GDM1 (cell line): ENCODE data around the gene CACNA2D3.
"Not testable (repeated sequence)": the region's sequence is repeated elsewhere in the genome, so short reads cannot be mapped to it uniquely, and the experiment has no call there.

Experiments used
- DNase-seq: peaks from one replicate; lab custom pipeline; 2025; lab: John Stamatoyannopoulos, UW

CACNA2D3 gene

DNA sequence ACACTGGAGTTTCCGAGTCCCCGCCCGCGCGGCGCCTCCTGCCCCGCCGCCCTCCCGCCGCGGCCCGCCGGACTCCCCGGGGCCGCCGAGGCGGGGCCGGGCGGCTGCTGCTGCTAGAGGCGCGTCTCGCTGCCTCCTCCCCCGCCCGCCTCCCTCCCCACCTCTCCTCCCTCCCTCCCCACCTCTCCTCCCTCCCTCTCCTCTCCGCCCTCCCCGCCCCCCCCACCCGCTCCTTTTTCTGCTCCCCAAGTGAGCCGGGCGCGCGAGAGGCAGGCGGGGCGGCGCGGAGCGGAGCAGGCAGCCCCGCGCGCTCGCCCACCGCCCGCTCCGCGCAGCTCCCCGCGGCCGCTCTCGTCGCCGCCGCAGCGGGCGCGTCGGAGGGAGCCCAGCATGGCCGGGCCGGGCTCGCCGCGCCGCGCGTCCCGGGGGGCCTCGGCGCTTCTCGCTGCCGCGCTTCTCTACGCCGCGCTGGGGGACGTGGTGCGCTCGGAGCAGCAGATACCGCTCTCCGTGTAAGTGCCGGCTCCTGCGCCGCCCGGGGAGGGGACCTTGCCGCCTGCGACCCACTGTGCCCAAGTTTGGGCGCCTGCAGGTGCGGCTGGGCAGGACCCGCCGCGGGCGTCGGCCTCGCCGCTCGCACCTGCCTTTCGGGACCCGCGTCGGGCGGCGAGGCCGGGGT, at the start of gene CACNA2D3:
TSS of gene CACNA2D3 (plus strand) at position 229 of the 679 bp plus-strand sequence.
- DNase-seq, result no peak

DNA sequence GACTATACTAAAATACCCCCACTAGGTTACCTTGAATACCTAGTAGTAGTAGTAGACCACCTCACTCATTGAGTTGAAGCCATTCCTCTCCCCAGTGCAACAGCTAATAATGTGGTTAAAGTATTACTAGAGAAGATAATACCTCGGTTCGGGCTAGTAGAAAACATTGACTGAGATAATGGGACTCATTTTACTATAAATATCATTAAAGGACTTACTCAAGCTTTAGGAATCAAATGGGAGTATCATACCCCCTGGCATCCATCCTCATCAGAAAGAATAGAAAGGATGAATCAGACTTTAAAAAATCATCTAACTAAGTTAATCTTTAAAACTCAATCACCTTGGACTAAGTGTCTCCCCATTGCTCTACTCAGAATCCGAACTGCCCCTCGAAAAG, 49.0 kb upstream of the CACNA2D3 start:
- DNase-seq, result no peak

DNA sequence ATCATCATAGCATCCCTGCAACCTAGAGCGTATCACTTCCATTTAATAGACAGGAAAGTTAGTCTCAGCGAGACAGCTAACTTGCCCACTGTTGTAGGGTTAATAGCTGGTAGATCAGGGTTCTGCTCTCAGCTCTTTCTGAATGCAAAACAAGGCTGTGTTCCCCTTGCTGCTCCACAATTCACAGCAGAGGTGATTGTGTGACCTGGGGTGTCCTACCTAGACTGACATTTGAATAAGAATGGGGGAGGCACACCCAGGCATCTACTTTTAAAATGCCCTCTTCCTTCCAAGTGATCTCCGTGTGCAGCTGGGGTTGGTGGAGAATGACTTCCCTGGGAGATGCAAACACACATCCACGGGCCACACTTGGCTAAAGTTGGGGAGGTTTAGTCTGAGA, 43.0 kb upstream of the CACNA2D3 start:
- no peak for DNase-seq

DNA sequence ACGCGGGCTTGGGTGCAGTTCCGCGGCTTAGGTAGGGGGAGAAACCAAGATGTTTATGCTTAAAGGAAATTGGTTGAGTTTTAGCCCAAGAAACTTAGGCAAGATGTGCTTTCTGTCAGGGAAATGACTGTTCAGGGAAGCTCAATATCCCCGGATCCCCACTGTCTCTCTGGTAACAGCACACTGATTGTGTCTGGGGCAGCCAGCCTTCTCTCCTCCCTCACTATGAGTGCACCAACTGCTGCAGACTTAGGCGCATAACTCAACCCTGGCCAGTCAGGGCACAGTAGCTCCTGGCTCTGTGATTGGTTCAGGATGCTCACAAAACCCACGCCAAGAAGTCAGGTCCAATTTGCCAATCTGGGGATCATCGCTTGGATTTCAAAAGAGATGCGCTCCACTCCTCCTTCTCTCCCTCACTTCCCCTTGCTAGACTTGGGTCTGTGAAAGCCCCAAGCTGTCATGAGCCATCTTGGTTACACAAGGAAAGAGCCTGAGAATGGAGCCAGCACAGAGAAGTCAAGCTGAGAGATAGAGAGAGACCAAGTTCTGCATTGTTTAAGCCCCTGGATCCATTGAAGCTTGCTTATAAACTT, 42.5 kb upstream of the CACNA2D3 start:
- DNase-seq, result no peak

DNA sequence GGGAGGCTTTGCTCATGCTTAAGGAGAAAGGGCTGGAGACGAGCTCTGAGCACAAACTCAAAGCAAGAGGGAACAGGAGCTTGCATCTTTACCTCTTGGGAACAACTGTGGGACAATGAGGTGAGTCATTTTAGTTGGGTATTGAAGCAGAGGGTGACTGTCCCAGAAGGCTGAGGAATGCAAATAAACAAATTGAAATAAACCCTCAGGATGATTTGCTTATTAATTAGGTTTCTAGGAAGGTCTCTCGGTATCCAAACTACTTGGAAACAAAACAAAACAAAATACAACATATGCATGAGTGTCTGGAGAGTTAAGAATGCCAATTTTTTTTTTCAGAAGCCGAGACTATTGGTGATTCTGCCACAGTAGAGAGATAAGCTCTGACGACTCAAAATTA, 38.4 kb upstream of the CACNA2D3 start:
- no peak for DNase-seq

DNA sequence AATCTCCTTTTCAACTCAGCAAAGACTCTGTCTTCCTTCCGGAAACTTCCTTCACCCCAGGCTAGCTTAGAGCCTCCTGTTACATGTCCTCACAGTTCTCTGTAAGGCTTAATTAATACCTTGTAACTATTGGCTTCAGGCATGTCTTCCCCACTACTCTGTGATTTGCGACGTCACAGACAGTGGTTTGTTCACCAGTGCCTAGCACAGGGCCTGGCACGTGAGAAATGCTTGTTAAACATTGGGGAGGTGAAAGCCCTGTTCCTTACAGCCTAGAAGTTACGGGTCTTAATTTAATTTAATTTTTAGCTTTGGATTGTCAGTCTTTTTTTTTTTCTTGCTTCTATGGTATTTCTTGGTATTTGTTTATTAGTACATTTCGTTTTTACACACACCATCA, 36.4 kb upstream of the CACNA2D3 start:
- DNase-seq, result no peak

DNA sequence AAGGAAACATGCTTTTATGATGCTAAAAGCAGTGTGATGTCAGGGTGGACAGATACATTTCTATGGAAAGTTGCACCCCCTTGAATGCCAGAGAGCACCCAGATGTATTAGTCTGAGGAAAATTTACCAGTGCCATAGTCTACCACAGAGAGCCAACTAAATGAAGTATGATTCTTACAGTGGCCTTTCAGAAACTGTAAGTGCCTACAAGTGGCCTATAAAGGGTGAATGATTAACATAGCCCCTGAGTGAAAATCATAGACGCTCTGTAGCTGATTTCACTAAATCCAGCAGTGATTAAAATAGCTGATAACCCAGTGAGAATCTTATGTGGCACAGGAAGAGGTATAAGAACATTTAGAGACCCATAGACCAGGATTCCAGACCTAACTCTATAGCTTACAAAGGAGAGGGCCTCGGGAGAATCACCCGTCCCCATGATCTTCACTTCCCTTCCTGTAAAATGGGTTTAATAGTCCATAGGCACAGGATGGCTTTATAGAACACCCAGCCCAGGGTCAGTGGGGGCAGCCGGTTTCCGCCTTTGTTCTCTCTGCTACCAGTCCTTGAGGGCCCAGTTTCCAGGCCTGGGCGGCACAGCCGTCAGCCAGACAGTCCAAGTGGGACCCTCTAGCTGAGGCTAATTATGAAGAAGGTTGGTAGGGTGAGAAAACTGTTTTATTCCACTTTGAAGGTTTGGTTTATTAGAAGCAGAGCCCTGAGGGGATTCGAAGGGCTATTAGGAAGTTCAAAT, 35.5 kb upstream of the CACNA2D3 start:
- DNase-seq, result no peak

DNA sequence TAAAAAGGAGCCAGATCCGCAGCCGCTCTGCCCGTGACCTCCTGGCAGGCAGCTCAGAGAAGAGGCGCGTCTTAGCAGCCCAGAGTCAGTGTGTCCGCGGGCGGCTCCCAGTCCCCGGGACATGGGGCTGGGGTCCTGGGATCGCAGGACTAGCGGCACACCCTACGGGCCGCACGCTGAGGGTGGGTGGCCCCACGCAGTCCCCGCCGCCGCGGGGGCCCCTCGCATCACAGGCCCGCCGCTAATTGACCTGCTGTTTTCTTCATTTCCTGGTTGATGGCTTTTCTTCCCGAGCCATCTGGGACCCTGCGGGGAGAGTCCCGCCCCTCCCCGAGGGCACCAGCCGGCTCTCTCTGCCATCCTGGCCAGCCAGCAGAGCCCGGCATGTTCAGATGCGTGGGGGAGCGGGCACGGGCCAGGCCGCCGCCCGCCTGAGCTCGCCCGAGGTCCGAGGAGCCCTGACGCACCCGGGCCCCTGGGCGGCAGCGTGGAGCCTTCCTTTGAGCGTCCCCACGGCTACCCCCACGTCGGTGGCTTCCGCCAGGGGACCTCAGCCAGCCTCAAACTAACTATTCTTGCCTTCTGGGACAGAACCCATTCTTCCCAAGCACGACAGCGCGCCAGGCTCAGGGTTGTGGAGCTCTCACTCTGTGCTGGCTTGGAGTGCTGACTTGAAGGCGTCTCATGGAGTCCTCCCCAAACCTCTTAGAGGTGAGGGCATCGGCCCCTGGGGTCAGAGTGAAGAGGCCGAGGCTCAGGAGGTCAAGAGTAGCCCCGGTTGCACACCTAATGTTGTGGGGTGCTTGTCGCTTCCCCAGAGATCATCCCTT, 34.6 kb upstream of the CACNA2D3 start:
- DNase-seq, result no peak

DNA sequence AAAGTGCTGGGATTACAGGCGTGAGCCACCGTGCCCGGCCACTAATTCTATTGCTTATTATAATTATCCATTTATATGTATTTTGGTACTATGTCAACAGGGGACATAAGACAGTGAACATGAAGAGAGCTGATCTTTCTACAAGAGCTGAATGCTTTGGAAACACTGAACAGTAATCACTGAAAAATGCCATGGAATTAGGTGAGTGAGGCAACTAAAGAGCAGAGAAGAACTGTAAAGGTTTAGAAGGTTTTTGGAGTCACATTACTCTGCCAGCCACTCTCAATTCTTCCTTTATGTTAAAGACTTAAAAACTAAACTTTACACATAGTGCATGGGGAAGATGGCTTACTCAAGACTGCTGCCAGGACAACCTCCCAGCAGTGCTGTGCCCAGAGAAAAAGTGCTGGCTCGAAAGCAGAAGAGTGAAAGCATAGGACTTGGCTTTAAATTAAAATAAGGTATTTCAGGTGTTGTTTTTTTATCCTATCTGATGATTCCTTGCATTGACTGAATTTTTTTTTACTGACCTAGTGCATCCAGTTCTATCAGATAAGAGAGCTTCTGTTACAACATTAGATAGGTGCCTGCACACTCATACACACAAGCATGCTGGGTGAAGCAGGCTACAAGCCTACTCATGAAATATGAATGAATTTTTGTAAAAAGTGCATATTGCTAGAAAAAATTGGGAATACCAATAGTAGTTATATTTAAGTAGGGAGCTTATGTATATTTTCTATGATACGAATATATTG, 28.7 kb upstream of the CACNA2D3 start:
- DNase-seq, result no peak

DNA sequence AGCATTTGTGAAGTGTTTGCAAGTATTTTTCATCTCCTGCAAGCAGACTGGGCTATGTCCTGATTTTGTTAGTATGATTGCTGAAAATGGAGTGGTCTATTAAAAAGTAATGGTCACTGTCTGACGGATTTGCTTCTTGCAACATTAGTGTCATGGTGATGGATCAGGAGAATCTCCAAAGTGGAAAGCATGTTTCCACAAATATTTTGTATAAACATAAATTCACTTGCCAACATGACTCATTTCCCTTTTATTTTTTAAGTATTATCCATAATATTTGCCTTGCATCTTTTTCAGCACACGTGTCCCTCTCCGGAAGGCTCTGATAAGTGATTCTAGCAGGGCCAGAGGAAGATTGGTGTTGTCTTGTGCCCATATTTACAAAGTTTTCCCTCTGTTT, 27.4 kb upstream of the CACNA2D3 start:
- no peak for DNase-seq

DNA sequence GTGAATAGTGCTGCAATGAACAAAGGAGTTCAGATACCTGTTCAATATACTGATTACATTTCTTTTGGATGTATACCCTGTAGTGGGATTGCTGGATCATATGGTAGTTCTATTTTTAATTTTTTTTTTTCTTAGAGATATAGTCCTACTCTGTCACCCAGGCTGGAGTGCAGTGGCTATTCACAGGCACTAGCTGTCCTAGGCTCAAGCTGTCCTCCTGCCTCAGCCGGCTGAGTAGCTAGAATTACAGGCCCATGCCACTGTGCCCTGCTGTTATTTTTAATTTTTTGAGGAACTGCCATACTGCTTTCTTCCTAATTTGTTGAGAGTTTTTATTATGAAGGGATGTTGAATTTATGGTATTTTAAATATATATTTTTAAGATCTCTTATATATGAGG, 23.0 kb upstream of the CACNA2D3 start:
- DNase-seq, result no peak

DNA sequence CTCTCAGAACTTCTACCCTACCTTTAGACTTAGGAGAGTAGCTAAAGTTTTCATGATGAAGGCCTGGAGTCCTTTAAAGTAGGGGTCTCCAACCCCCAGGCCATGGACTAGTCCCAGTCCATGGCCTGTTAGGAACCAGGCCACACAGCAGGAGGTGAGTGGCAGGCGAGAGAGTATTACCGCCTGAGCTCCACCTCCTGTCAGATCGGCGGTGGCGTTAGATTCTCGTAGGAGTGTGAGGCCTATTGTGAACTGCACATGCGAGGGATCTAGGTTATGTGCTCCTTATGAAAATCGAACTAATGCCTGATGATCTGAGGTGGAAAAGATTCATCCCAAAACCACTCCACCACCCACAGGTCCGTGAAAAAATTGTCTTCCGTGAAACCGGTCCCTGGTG, 18.3 kb upstream of the CACNA2D3 start:
- DNase-seq, result no peak

DNA sequence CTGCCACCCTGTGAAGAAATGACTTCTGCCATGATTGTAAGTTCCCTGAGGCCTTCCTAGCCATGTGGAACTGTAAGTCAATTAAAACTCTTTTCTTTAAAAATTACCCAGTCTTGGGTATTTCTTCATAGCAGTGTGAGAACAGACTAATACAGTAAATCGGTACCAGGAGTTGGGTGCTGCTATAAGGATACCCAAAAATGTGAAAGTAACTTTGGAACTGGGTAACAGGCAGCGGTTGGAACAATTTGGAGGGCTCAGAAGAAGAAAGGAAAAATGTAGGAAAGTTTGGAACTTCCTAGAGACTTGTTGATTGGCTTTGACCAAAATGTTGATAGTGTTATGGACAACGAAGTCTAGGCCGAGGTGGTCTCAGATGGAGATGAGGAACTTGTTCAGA, 6.2 kb upstream of the CACNA2D3 start:
- DNase-seq, result not testable (repeated sequence)

DNA sequence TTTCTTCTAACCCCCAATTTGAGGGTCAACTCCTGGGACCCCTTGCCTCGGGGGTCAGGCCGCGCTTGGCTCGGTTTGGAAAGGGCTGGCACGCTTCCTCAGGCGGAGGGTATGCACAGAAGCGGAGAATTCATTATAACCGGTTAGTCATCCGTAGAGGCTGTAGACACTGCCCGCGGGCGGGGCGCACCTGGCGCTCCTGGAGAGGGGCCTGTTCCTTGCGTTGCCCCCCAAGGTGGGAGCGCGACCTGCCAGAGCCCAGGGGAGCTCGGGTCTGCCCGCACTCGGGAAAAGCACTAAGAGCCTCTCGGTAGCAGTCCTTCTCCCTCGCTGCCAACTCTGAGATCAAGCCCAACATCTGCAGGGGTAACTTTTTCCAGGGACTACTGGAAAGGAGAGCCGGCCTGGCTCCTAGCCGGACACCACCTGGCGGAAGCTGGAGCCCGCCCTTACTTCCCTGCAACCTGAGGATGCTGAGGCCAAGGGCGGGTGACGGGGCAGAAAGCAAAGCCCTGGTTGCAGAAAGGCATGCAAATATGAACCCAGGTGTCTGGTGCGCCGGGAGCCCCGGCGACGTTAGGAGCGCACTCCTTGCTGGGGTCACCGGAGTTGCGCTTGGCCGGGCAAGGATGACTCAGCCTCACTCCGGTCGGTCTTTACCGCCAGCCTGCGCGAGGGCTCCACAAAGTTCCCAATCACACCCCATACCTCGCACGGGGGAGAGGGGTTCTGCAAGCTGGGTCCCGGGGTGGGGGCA, 1.5 kb upstream of the CACNA2D3 start:
- DNase-seq, result no peak

DNA sequence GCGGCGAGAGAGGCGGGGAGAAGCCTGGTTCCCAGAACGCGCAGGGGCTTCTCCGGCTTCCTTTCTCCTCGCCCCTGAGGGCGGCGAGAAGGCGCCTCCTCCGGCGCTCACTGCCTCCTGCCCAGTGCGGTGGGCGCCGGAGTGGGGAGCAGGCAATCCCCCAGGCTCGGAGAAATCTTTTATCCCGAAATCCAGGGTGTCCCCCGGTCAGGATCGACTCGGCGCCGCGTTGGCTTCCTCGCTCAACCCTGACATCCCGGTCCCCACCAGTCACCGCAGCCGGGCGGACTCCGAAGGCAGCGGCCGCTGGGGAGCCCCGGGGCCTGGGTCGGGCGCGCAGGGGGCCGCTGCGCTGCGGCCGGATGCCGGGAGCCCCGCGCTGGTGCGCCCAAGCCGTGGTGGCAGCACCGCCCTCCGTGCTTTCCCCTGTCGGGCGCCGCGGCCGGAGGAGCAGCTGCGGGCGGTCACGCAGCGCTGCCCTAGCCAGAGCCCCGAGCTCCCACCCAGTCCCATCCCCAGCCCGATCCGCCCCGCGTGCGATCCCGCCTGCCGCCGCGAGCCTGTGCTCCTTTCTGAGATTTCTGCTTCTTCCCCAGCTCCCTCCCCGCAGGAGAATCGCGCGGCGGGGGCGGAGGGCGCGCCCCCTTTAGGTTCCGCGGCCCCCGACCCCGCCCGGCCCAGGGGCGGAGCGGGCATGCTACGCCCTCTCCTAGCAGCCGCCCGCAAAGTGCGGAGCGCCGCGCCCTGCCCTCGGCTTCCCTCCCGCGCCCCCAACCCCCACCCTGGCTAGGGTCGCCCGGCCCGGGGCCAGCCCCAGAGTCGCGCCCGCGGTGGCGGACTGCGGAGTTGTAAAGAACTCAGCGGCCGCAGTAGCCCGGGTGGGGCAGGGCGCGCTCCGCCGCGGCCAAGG, 683 bp upstream of the CACNA2D3 start:
- DNase-seq, result no peak

DNA sequence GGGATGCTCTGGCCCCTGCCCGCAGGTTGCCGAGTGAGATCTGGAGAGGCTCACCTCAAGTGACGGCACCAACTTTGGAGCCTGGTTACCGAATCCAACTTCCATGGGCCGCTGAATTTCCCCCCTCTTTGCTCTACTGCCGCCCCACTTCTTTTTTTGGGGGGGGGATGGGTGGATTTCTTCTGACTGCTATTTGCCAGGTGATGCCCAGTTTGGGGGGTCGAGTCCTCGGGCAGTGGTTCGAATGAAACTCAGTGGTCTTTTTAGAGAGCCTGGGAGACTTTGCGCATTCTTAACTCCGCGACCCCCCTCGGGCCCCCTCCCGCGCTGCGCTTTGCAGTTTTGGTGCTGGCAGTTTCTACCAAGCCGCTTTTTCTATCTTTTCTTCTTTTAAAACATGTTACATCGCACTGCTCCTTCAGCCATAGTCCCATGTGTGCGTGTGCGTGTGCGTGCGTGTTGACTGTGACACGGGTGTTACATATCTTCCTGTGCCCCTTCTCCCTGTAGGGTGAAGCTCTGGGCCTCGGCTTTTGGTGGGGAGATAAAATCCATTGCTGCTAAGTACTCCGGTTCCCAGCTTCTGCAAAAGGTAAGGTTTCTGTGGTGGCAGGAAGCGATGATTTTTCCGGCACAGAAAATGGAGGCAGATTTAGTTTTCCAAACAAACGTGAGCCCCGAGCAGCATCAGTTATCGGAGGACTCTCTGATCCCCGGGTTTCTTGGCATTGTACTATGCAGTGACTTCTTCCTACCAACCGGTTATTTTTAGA, 837 bp downstream of the CACNA2D3 start:
- no peak for DNase-seq

DNA sequence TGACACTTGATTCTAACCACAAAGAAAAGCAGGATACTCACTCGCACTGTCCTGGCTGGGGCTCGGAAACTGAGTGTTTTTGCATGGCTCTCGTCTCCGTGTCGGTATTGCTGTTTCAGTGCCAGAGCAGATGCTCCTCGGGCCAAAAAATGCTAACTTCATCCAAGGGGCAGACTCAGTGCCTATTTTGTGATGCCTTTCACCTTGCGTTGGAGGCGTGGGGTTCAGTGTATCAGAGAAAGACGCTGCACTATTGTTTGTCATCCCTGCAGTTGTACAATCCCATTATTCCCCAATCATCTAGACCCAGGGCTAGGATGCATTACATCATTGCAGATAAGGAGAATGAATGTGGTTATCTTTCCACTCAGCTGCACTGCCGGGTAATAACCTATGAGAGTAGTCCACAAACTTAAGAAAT, 1.4 kb downstream of the CACNA2D3 start:
- DNase-seq, result no peak

DNA sequence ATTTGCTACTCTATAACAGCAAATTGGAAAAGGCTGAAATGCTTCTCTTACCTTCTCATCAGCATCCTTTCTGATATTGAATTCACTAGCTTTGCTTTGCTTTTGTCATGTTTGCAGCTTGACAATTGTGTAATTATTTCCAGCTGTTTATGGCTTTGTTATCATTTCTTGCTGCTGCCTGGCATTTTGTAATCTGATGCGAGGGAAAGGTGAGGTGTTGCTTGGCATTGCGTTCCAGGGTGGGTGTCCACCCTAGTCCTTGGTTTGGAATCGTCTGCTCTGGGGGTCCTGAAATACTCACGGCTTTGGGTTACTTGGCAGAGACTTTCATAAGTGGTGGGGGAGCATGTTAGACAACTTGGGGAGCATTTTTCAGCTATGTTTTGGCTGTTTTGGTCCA, 2.9 kb downstream of the CACNA2D3 start:
- no peak for DNase-seq

DNA sequence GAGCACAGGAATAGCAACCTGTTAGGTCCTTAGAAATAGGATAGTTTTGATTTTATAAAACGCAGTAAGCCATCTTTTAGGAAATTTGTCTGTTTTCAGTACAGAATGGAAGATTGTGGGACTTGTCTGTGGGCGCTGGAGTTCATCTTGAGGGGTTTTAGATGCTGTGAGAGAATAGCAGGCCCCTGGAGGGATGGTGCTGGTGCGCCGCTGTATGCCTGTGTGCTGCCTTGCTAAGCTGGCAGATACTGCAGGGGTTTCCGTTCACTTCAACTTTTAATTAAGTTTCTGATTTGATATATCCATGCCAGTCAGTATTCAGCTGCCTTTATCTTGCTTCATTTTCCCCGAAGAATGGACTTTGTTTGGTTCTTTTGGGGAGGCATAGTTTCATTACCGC, 4.2 kb downstream of the CACNA2D3 start:
- DNase-seq, result no peak
